Measurements from ENCODE around the gene SPRY2. TPM values are rescaled to one million over a fixed set of nuclear protein-coding genes. Genes with fewer than 3 reads are reported as not detected.
A peak's percentile ranks its signal among the peaks of the same experiment; 100 is the strongest.

The SPRY2 gene
- polyA plus RNA-seq, 2 of the 4 experiments (the other 2 are of a cell fraction), result 5.9 to 23.1 TPM

GRCh38 chr13:80313668-80314256 is 27.2 kb downstream of the SPRY2 start:
- Histone ChIP-seq H3K9me3 (no peaks in the 10 kb centered on the region), H3K27ac (no peak overlapping the region), H3K4me3 (no peak overlapping the region), H3K4me1 (peaks cover 7% of the 10 kb centered on the region; the same call in 2 of the 3 replicates), H3K4me2 (no peak overlapping the region)
- TF ChIP-seq MYC (IDR thresholded peaks at IDR 0.05; ENCODE audit: borderline replicate concordance, low read length) (no peak), ZSCAN20 (CRISPR knock-in tag; IDR thresholded peaks at IDR 0.05) (no peak), E2F6 (IDR thresholded peaks at IDR 0.05; ENCODE audit: borderline replicate concordance, low read depth) (no peak), CBX2 (IDR thresholded peaks at IDR 0.05; ENCODE audit: borderline replicate concordance, low read depth) (no peak), GATA3 (IDR thresholded peaks at IDR 0.05; ENCODE audit: borderline replicate concordance) (no peak), JUN (IDR thresholded peaks at IDR 0.05) (no peak), HES2 (IDR thresholded peaks at IDR 0.05) (no peak), REST (IDR thresholded peaks at IDR 0.05) (no peak), RNF2 (IDR thresholded peaks at IDR 0.05; ENCODE audit: borderline replicate concordance, low read depth) (no peak)
- DNase-seq (ENCODE audit: low read depth in 1 of 2, low spot score in 1 of 2) (peak in 1 of 2 experiments; percentile 19), ATAC-seq (no peak; a peak in 1 of 6 replicates), FAIRE-seq (no peak)
- POLR2A ChIA-PET, result no interaction called here
- CTCF ChIA-PET, result no interaction called here
- WGBS (ENCODE audit: missing lambda C conversion rate), result 96% methylated on average over 1 of the region's 1 CpG

GRCh38 chr13:80312967-80313366 is 28.0 kb downstream of the SPRY2 start:
- no peaks in the 10 kb centered on the region for H3K9me3 ChIP-seq
- peaks cover 7% of the 10 kb centered on the region; the same call in 2 of the 3 replicates for H3K4me1 ChIP-seq
- ATAC-seq (no peak), FAIRE-seq (no peak), DNase-seq (ENCODE audit: low read depth in 1 of 2, low spot score in 1 of 2) (no peak)
- ChIA-PET CTCF (no interaction called here), POLR2A (no interaction called here)
- TF ChIP-seq HDAC2 (IDR thresholded peaks at IDR 0.05) (no peak), BHLHE40 (IDR thresholded peaks at IDR 0.05; ENCODE audit: low read depth, low read length) (no peak), HOXB5 (CRISPR knock-in tag; IDR thresholded peaks at IDR 0.05) (no peak), ZFP36 (IDR thresholded peaks at IDR 0.05; ENCODE audit: borderline replicate concordance, partially characterized antibody) (no peak), FOSB (CRISPR knock-in tag; IDR thresholded peaks at IDR 0.05) (no peak), TFCP2L1 (CRISPR knock-in tag; IDR thresholded peaks at IDR 0.05) (no peak), HEYL (CRISPR knock-in tag; IDR thresholded peaks at IDR 0.05) (no peak), RFX5 (IDR thresholded peaks at IDR 0.05) (no peak)
- no peak overlapping the region for H3K27ac ChIP-seq
- no peak overlapping the region for H3K4me3 ChIP-seq
- no peak overlapping the region for H3K4me2 ChIP-seq
- 92% methylated on average over 3 of the region's 3 CpGs for WGBS (ENCODE audit: missing lambda C conversion rate)

- no peak for ATAC-seq
- TF ChIP-seq CBX8 (IDR thresholded peaks at IDR 0.05), result no peak
- TF ChIP-seq BHLHE40 (IDR thresholded peaks at IDR 0.05; ENCODE audit: low read depth, low read length), result no peak
- no peak for TF ChIP-seq PHF8 (IDR thresholded peaks at IDR 0.05; ENCODE audit: borderline replicate concordance, low read depth)
- no peak for TF ChIP-seq HDAC2 (IDR thresholded peaks at IDR 0.05)
- no peak for TF ChIP-seq REST (IDR thresholded peaks at IDR 0.05)
- TF ChIP-seq NR3C1 (IDR thresholded peaks at IDR 0.05), result no peak
- no peak for TF ChIP-seq MAX (IDR thresholded peaks at IDR 0.05)
- TF ChIP-seq BCL3 (IDR thresholded peaks at IDR 0.05), result no peak
- TF ChIP-seq NPAS2 (CRISPR knock-in tag; IDR thresholded peaks at IDR 0.05; ENCODE audit: borderline replicate concordance), result no peak
- no peak for TF ChIP-seq ZFP36 (IDR thresholded peaks at IDR 0.05; ENCODE audit: borderline replicate concordance, partially characterized antibody)
These were observed 28.8 kb downstream of the SPRY2 start for GRCh38 chr13:80312012-80312704.

More at GRCh38 chr13:80312012-80312704, 28.8 kb downstream of the SPRY2 start:
- 93% methylated on average over 5 of the region's 5 CpGs for WGBS (ENCODE audit: missing lambda C conversion rate)
- no peak for FAIRE-seq
- DNase-seq (ENCODE audit: low read depth in 1 of 2, low spot score in 1 of 2), result no peak
- Histone ChIP-seq H3K4me2 (no peak overlapping the region), H3K9me3 (no peaks in the 10 kb centered on the region), H3K4me1 (peaks cover 7% of the 10 kb centered on the region; the same call in 2 of the 3 replicates), H3K27ac (no peak overlapping the region), H3K4me3 (no peak overlapping the region)
- CTCF ChIA-PET, result interaction anchor here (0.6 kb wide), 1 partner anchor 65 kb away, joined by 3 read pairs; no protein-coding TSS in a partner anchor
- POLR2A ChIA-PET, result no interaction called here

Data from A549 (cell line).